IPS DF 19.7 (cell line): ENCODE results near the gene NDUFA13.

Experiments used
- DNase-seq: peaks from one replicate; pipeline ENCODE4 v3.0.0-alpha.2; 2013; ENCODE audit warnings: low read depth, low spot score

NDUFA13 gene

GRCh38 chr19:19568802-19569756, 53.1 kb downstream of the NDUFA13 start:
- DNase-seq: no peak

DNA sequence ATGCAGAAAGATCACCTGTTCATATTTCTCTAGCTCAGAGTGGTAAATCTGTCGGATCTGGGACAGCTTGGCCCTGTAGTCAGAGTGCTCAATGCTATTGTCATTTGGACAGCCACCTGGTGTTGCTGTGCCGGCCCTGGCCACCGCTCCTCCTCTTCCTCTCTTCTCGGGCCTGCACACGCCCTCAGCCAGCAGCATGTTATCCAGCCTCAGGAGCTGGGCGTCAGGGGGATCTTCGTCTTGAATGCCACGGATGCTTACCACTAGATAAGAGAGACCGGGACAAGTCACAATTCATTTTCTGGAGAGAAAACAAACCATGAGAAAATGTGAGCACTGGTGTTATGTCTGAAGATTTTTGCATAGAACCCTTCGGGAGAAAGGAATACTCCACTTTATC, 54.5 kb downstream of the NDUFA13 start:
- DNase-seq: no peak

- no peak for DNase-seq
Measured at GRCh38 chr19:19571071-19571786, 55.2 kb downstream of the NDUFA13 start.

DNA sequence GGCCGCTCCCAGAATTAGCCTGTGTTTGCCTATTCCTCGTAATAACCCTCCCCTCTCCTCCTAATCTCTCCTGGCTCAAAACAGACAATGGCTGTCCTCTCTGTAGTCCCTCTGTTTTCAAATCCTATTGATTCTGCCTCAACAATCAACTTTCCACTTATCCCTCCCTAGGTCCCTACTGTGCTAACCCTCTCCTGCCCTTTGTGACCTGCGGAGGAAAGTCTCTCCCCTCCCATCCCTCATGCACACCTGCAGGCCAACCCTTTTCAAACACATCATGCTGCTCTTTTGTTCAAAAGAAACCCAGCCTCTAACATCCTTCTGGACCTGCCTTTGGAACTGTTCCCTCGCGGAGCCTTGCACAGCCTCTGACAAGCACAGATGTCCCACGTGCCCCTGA, 59.4 kb downstream of the NDUFA13 start:
- DNase-seq: no peak
